A673 (cell line): Measurements from ENCODE around the gene PRR12. TPM values are rescaled to one million over a fixed set of nuclear protein-coding genes. Genes with fewer than 3 reads are reported as not detected.
A peak's percentile ranks its signal among the peaks of the same experiment; 100 is the strongest.

Source experiments
- BruUV-seq: library from RNA; stranded (reverse); fragments of 400-500 nt; replicated peaks from 2 replicates; lab custom pipeline; 2021; lab: Mats Ljungman, UMichigan
- CTCF ChIA-PET: fragments of 300-600 bp; sonication (Branson Sonifier 250); formaldehyde crosslinking; loops from one replicate; lab custom pipeline; 2022; ENCODE audit warnings: antibody characterized with exemption; lab: Charles Lee
- POLR2A ChIA-PET: fragments of 300-600 bp; sonication (Branson Sonifier 250); formaldehyde crosslinking; loops from one replicate; lab custom pipeline; 2022; ENCODE audit warnings: antibody characterized with exemption; ENCODE audit not compliant: low non-redundant PET; lab: Charles Lee
- DNase-seq: peaks from one replicate; pipeline ENCODE4 v3.0.0-alpha.2; 2015; ENCODE audit warnings: low spot score
- H3K27ac ChIP-seq: fragments of 200-600 bp; sonication (generic); 2 replicates; pipeline ENCODE4 v1.5.1; 2016; ENCODE audit warnings: mixed run types, low read depth, mild to moderate bottlenecking, mixed read lengths, antibody characterized with exemption, low read length; ENCODE audit not compliant: poor library complexity, severe bottlenecking
- H3K27me3 ChIP-seq: fragments of 200-600 bp; sonication (generic); replicated peaks from 2 replicates; pipeline ENCODE4 v1.6.1; 2017; ENCODE audit warnings: mixed run types, low read depth, mild to moderate bottlenecking, mixed read lengths, antibody characterized with exemption, low read length; ENCODE audit not compliant: insufficient read depth, poor library complexity
- H3K36me3 ChIP-seq: fragments of 200-600 bp; sonication (generic); 2 replicates; pipeline ENCODE4 v1.6.1; 2016; ENCODE audit warnings: mixed run types, mild to moderate bottlenecking, mixed read lengths, antibody characterized with exemption, low read length; ENCODE audit not compliant: insufficient read depth, poor library complexity, severe bottlenecking
- H3K4me1 ChIP-seq: fragments of 200-600 bp; sonication (generic); 2 replicates; pipeline ENCODE4 v1.6.1; 2017; ENCODE audit warnings: mixed run types, mild to moderate bottlenecking, mixed read lengths, antibody characterized with exemption, low read length; ENCODE audit not compliant: insufficient read depth, poor library complexity, severe bottlenecking
- H3K4me3 ChIP-seq: fragments of 200-600 bp; sonication (generic); 2 replicates; pipeline ENCODE4 v1.5.1; 2016; ENCODE audit warnings: low read depth, mixed run types, mild to moderate bottlenecking, mixed read lengths, low read length; ENCODE audit not compliant: poor library complexity, severe bottlenecking
- H3K9me3 ChIP-seq: fragments of 200-600 bp; sonication (generic); 2 replicates; pipeline ENCODE4 v1.6.1; 2016; ENCODE audit warnings: mixed run types, low read depth, mild to moderate bottlenecking, mixed read lengths, antibody characterized with exemption, low read length; ENCODE audit not compliant: poor library complexity, severe bottlenecking
- CTCF ChIP-seq: fragments of 300-800, 200-600 bp; sonication (generic); conservative IDR thresholded peaks from 2 replicates; pipeline ENCODE4 v1.5.1; 2017; ENCODE audit warnings: low read depth, mild to moderate bottlenecking, antibody characterized with exemption, low read length, moderate library complexity, mixed read lengths
- EZH2 ChIP-seq: fragments of 200-600 bp; sonication (generic); IDR thresholded peaks from 2 replicates; pipeline ENCODE4 v1.6.1; 2017; ENCODE audit warnings: borderline replicate concordance, low read depth, mild to moderate bottlenecking, mixed read lengths, antibody characterized with exemption, low read length; ENCODE audit not compliant: poor library complexity, severe bottlenecking
- intact Hi-C: fragments of 100-400 bp; cut with micrococcal nuclease; formaldehyde crosslinking; loops from one replicate; pipeline ENCODE4 v1.10.0; 2022; ENCODE audit not compliant: unreplicated experiment
- total RNA-seq: library from RNA; stranded (reverse); gene quantifications from 2 replicates; pipeline ENCODE4 v1.2.3, GENCODE V29; 2021

PRR12 gene
- total RNA-seq, 1 experiment from 2014 or later: 54.0 TPM

- Histone ChIP-seq H3K27ac (peak within 1 kb of the TSS; percentile 83), H3K9me3 (no peaks in the 10 kb centered on the region), H3K36me3 (peaks cover 34% of the 10 kb centered on the region), H3K4me1 (peaks cover 17% of the 10 kb centered on the region), H3K4me3 (peak within 1 kb of the TSS; percentile 86), H3K27me3 (no peaks in the 10 kb centered on the region)
- ChIA-PET POLR2A (no interaction called here), CTCF (no interaction called here)
- DNase-seq: peak; percentile 97
- no TSS peak for BruUV-seq
- intact Hi-C loops: no loop called here
- TF ChIP-seq EZH2 (no peak), CTCF (no peak)
Measured at GRCh38 chr19:49665351-49666119, 74.6 kb downstream of the PRR12 start, which contains the start of the genes BCL2L12 and IRF3. BCL2L12 (plus strand) TSS chr19:49665933; CDS start chr19:49666693, 760 bp downstream. IRF3 (minus strand) TSS chr19:49665857; CDS start chr19:49664838, 1,019 bp downstream.

- no peak for TF ChIP-seq CTCF
- Histone ChIP-seq H3K27me3 (no peaks in the 10 kb centered on the region), H3K36me3 (peaks cover 33% of the 10 kb centered on the region), H3K9me3 (no peaks in the 10 kb centered on the region), H3K4me3 (peak overlapping the region; percentile 86), H3K27ac (peak overlapping the region; percentile 83), H3K4me1 (peaks cover 17% of the 10 kb centered on the region)
- TSS peak; percentile 78 for BruUV-seq
- intact Hi-C loops: no loop called here
- ChIA-PET CTCF (interaction anchor here (1.0 kb wide), 1 partner anchor 15 kb away, joined by 3 read pairs; no protein-coding TSS in a partner anchor), POLR2A (no interaction called here)
- no peak for DNase-seq
Measured at GRCh38 chr19:49666120-49666444, 75.1 kb downstream of the PRR12 start.

GRCh38 chr19:49667473-49667872 is 76.5 kb downstream of the PRR12 start:
- intact Hi-C loops: no loop called here
- CTCF ChIA-PET: interaction anchor here (0.7 kb wide), 1 partner anchor 245 kb away, joined by 3 read pairs; no protein-coding TSS in a partner anchor
- Histone ChIP-seq H3K4me1 (peaks cover 23% of the 10 kb centered on the region), H3K4me3 (no peak overlapping the region), H3K9me3 (no peaks in the 10 kb centered on the region), H3K36me3 (peaks cover 32% of the 10 kb centered on the region), H3K27ac (no peak overlapping the region), H3K27me3 (no peaks in the 10 kb centered on the region)
- no peak for DNase-seq
- no TSS peak for BruUV-seq
- POLR2A ChIA-PET: interaction anchor here (0.7 kb wide), 1 partner anchor 27 kb away, joined by 11 read pairs; no protein-coding TSS in a partner anchor
- TF ChIP-seq CTCF (no peak), EZH2 (no peak)
